Keratinocyte (primary cell): ENCODE results near the gene PDIA3. TPM values are rescaled to one million over a fixed set of nuclear protein-coding genes. Genes with fewer than 3 reads are reported as not detected.
"Not testable (repeated sequence)": the region's sequence is repeated elsewhere in the genome, so short reads cannot be mapped to it uniquely, and the experiment has no call there.

Experiments used
- DNase-seq: peaks from one replicate; pipeline ENCODE4 v3.0.0-alpha.2; 2011; ENCODE audit warnings: low read depth, missing footprints, low spot score
- FAIRE-seq: peaks from 2 replicates; lab custom pipeline; 2011; peaks lifted over from hg19 to GRCh38; lab: Jason Lieb, UNC
- H2AFZ ChIP-seq: 2 replicates; pipeline ENCODE4 v1.6.0; 2012; ENCODE audit warnings: low read length, control low read depth, inconsistent platforms; ENCODE audit not compliant: control insufficient read depth
- H3K27ac ChIP-seq: 2 replicates; pipeline ENCODE4 v1.5.1; 2011; ENCODE audit warnings: low read length; ENCODE audit not compliant: control insufficient read depth, insufficient read depth
- H3K27me3 ChIP-seq: 3 replicates; pipeline ENCODE4 v1.6.0; 2011; ENCODE audit warnings: low read length; ENCODE audit not compliant: control insufficient read depth, insufficient read depth; ENCODE audit errors: extremely low read depth
- H3K36me3 ChIP-seq, 2 experiments: 2 replicates in 1 of 2; 3 replicates in 1 of 2; pipeline ENCODE4 v1.5.1; 2011; ENCODE audit warnings: low read length in 2 of 2, mild to moderate bottlenecking in 1 of 2; ENCODE audit not compliant: control insufficient read depth in 2 of 2, insufficient read depth in 2 of 2; ENCODE audit errors: extremely low read depth in 1 of 2
- H3K4me1 ChIP-seq: 3 replicates; pipeline ENCODE4 v1.5.1; 2011; ENCODE audit warnings: low read length; ENCODE audit not compliant: control insufficient read depth, insufficient read depth; ENCODE audit errors: extremely low read depth
- H3K4me2 ChIP-seq: 3 replicates; pipeline ENCODE4 v1.6.0; 2011; ENCODE audit warnings: low read depth, low read length; ENCODE audit not compliant: control insufficient read depth, insufficient read depth; ENCODE audit errors: extremely low read depth
- H3K4me3 ChIP-seq, 3 experiments: fragments of 200-600 bp in 1 of 3; sonication (generic) in 1 of 3; 2 replicates in 2 of 3; 3 replicates in 1 of 3; pipeline ENCODE4 v1.5.1; 2011 to 2016; ENCODE audit warnings: low read length in 3 of 3, mild to moderate bottlenecking in 3 of 3, control low read depth in 2 of 3, inconsistent platforms in 1 of 3, low read depth in 1 of 3, mixed read lengths in 1 of 3, mixed run types in 1 of 3, moderate library complexity in 1 of 3; ENCODE audit not compliant: control insufficient read depth in 2 of 3, insufficient read depth in 2 of 3; ENCODE audit errors: extremely low read depth in 1 of 3
- H3K79me2 ChIP-seq: 2 replicates; pipeline ENCODE4 v1.6.0; 2012; ENCODE audit warnings: low read length; ENCODE audit not compliant: control insufficient read depth, insufficient read depth
- H3K9ac ChIP-seq: 3 replicates; pipeline ENCODE4 v1.6.0; 2011; ENCODE audit warnings: low read length; ENCODE audit not compliant: control insufficient read depth, insufficient read depth; ENCODE audit errors: extremely low read depth
- H3K9me1 ChIP-seq: 3 replicates; pipeline ENCODE4 v1.6.0; 2011; ENCODE audit warnings: low read length; ENCODE audit not compliant: control insufficient read depth, insufficient read depth; ENCODE audit errors: extremely low read depth
- H3K9me3 ChIP-seq: 2 replicates; pipeline ENCODE4 v1.5.1; 2012; ENCODE audit warnings: low read depth, low read length; ENCODE audit not compliant: control insufficient read depth
- H4K20me1 ChIP-seq: 3 replicates; pipeline ENCODE4 v1.6.0; 2011; ENCODE audit warnings: low read length; ENCODE audit not compliant: control insufficient read depth, insufficient read depth; ENCODE audit errors: extremely low read depth
- EZH2 ChIP-seq: IDR thresholded peaks from one replicate; pipeline ENCODE4 v1.6.1; 2012; ENCODE audit warnings: inconsistent platforms, mild to moderate bottlenecking, low read length, moderate library complexity
- dilution Hi-C: fragments of 300-500 bp; cut with MboI; formaldehyde crosslinking; loops from one replicate; pipeline ENCODE4 v1.7.0; 2020; ENCODE audit warnings: low sequenced_read_pairs; ENCODE audit not compliant: extremely low pct_ligation_motif_present
- polyA plus RNA-seq, 5 experiments: library from polyadenylated mRNA; depleted of rRNA in 3 of 5; stranded (reverse) in 3 of 5; stranded (forward) in 1 of 5; unstranded in 1 of 5; fragments of >200 nt; gene quantifications; 1 replicate in 1 of 5; 2 replicates in 3 of 5; 3 replicates in 1 of 5; pipeline versions ENCODE4 v1.2.1 to v1.2.3, GENCODE V29; 2011 to 2012; ENCODE audit warnings: missing spikeins in 2 of 5, low read depth in 1 of 5, low replicate concordance in 1 of 5
- TF ChIP-seq, protein P1 (sequence below), 3 experiments: IDR thresholded peaks in 1 of 3; conservative IDR thresholded peaks in 1 of 3; optimal IDR thresholded peaks in 1 of 3; 2 replicates in 2 of 3; 3 replicates in 1 of 3; pipeline versions ENCODE3 to v1.5.1; 2011; ENCODE audit warnings: low read length in 3 of 3, mild to moderate bottlenecking in 3 of 3, moderate library complexity in 2 of 3, control low read depth in 1 of 3, inconsistent platforms in 1 of 3; ENCODE audit not compliant: insufficient read depth in 2 of 3; ENCODE audit errors: extremely low read depth in 1 of 3

The PDIA3 gene
- polyA plus RNA-seq, 1 donor (not counting 4 experiments of a cell fraction or from before 2014, with no cell fraction given): 338 TPM

DNA sequence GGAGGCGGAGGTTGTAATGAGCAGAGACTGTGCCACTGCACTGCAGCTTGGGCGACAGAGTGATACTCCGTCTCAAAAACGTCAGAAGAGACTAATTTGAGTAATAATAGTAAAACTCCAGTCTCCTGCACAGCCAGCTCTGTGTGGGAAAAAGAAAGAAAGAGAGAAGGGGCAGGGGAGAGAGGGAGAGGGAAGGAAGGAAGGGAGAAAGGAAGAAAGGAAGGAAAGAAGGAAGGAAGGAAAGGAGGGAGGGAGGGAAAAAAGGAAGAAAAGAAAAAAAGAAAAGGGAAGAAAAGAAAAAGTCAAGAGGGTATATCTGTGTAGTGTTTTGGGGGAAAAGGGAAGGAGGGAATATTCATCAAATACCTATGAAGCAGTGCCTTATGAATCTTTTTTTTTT lies 23.1 kb upstream of the PDIA3 start:
- Histone ChIP-seq H3K27ac (no peak overlapping the region), H3K27me3 (no peaks in the 10 kb centered on the region), H2AFZ (no peak overlapping the region), H3K9me3 (no peaks in the 10 kb centered on the region), H3K36me3 (no peaks in the 10 kb centered on the region), H4K20me1 (no peaks in the 10 kb centered on the region), H3K4me1 (no peaks in the 10 kb centered on the region), H3K9me1 (no peaks in the 10 kb centered on the region), H3K4me2 (no peak overlapping the region), H3K9ac (no peak overlapping the region), H3K79me2 (no peaks in the 10 kb centered on the region), H3K4me3 (no peak overlapping the region)
- FAIRE-seq (no peak), DNase-seq (no peak)
- TF ChIP-seq EZH2: no peak
- TF ChIP-seq, protein P1, sequence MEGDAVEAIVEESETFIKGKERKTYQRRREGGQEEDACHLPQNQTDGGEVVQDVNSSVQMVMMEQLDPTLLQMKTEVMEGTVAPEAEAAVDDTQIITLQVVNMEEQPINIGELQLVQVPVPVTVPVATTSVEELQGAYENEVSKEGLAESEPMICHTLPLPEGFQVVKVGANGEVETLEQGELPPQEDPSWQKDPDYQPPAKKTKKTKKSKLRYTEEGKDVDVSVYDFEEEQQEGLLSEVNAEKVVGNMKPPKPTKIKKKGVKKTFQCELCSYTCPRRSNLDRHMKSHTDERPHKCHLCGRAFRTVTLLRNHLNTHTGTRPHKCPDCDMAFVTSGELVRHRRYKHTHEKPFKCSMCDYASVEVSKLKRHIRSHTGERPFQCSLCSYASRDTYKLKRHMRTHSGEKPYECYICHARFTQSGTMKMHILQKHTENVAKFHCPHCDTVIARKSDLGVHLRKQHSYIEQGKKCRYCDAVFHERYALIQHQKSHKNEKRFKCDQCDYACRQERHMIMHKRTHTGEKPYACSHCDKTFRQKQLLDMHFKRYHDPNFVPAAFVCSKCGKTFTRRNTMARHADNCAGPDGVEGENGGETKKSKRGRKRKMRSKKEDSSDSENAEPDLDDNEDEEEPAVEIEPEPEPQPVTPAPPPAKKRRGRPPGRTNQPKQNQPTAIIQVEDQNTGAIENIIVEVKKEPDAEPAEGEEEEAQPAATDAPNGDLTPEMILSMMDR (optimal IDR thresholded peaks at IDR 0.05 in 1 of 3, IDR thresholded peaks at IDR 0.05 in 1 of 3, conservative IDR thresholded peaks at IDR 0.05 in 1 of 3; ENCODE audit: extremely low read depth in 1 of 3, insufficient read depth in 2 of 3, low read length in 3 of 3): no peak
- dilution Hi-C loops: no loop called here

DNA sequence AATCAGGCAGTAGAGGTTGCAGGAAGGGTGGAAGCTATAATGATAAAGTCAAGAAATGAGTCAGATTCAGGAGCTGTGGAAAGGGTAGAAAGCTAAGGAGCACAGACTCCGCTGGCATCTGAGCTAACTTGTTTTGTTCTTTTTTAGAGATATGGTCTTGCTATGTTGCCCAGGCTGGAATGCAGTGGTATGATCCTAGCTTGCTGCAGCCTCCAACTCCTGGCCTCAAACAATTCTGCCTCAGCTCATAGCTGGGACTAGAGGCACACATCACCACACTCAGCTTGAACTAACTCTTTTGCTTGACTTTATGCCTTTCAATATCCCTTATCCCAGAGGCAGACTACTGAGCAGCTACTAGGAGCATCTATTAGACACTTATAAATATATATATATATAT lies 19.9 kb upstream of the PDIA3 start:
- H3K4me3 ChIP-seq, H3K9ac ChIP-seq, H3K36me3 ChIP-seq, dilution Hi-C loops, H3K27me3 ChIP-seq, FAIRE-seq, H3K4me2 ChIP-seq, H3K79me2 ChIP-seq, H3K4me1 ChIP-seq, H3K9me1 ChIP-seq, H3K9me3 ChIP-seq, H2AFZ ChIP-seq, H3K27ac ChIP-seq, DNase-seq, H4K20me1 ChIP-seq: not testable (repeated sequence)

DNA sequence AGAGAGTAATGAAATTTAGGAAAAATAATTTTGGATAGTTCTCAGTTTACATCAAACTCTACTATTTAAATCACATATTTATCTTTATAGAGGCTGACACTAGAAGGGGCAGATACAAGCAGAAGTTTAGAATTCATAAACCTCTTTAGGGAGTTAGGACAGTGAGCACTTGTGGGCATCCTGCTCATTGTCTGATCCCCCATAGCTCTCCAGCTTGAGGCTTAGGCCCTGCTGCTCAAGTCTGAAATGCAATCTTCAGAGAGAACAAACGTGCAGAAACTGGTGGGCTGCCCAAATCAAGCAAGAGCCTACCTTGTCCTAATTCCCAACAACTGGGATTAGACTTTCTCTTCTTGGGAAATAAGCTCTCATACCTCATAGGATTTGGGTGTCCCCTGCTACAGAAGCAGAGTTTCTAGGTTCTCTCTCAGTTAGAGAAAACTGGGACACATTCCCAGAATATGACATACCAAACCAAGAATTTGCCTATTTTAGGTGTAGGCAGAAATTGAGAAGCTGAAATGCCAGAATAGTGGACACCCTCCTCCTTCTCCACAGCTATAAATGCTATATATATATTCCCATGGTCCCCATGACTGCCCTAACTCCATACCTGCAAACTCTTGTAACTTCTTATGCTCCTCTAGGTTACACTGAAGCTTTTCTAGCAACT lies 18.0 kb upstream of the PDIA3 start:
- H3K27me3 ChIP-seq, H3K79me2 ChIP-seq, H3K4me2 ChIP-seq, H3K4me1 ChIP-seq, H3K9me1 ChIP-seq, H2AFZ ChIP-seq, FAIRE-seq, H4K20me1 ChIP-seq, H3K9me3 ChIP-seq, H3K36me3 ChIP-seq, H3K27ac ChIP-seq, DNase-seq, dilution Hi-C loops, H3K4me3 ChIP-seq, H3K9ac ChIP-seq: not testable (repeated sequence)
